GM12878 (cell line): ENCODE measurements around the gene TBC1D5. TPM values are rescaled to one million over a fixed set of nuclear protein-coding genes. Genes with fewer than 3 reads are reported as not detected.
A peak's percentile ranks its signal among the peaks of the same experiment; 100 is the strongest.

Experiments
- ATAC-seq: fragments of 200-7000 bp; cut with Tn5 transposase; 3 replicates; pipeline ENCODE4 v1.9.1; 2020; ENCODE audit warnings: mild to moderate bottlenecking, moderate library complexity
- BruUV-seq: library from RNA; stranded (reverse); fragments of 400-500 nt; replicated peaks from 2 replicates; lab custom pipeline; 2021; lab: Mats Ljungman, UMichigan
- CTCF ChIA-PET: fragments of 300-600 bp; sonication (Branson Sonifier 250); formaldehyde crosslinking; extraction: SDS; loops from one replicate; lab custom pipeline; 2021; ENCODE audit warnings: inconsistent platforms; lab: Yijun Ruan, JAX
- POLR2A ChIA-PET: fragments of 350-600 bp; formaldehyde crosslinking; extraction: SDS; loops from one replicate; lab custom pipeline; 2021; ENCODE audit warnings: inconsistent platforms; lab: Charles Lee
- RAD21 ChIA-PET: fragments of 300-600 bp; sonication (Branson Sonifier 250); formaldehyde crosslinking; loops from one replicate; lab custom pipeline; 2023; ENCODE audit warnings: antibody characterized with exemption; ENCODE audit not compliant: unreplicated experiment; lab: Charles Lee
- SMC1A ChIA-PET: fragments of 300-600 bp; sonication (Branson Sonifier 250); formaldehyde crosslinking; loops from one replicate; lab custom pipeline; 2023; ENCODE audit not compliant: unreplicated experiment, uncharacterized antibody; lab: Charles Lee
- DNase-seq: peaks from one replicate; pipeline ENCODE4 v3.0.0-alpha.2; 2011; ENCODE audit warnings: low read depth, low spot score
- FAIRE-seq: peaks from 3 replicates; lab custom pipeline; 2011; peaks lifted over from hg19 to GRCh38; lab: Jason Lieb, UNC
- H2AFZ ChIP-seq: 2 replicates; pipeline ENCODE4 v1.6.0; 2011; ENCODE audit warnings: low read depth, low read length, control low read depth; ENCODE audit not compliant: control insufficient read depth
- H3K27ac ChIP-seq: 2 replicates; pipeline ENCODE4 v1.5.1; 2011; ENCODE audit warnings: control low read depth; ENCODE audit not compliant: control insufficient read depth, insufficient read depth
- H3K27me3 ChIP-seq, 2 experiments: replicated peaks in 1 of 2; 2 replicates each; pipeline versions ENCODE4 v1.6.0 to v1.6.1; 2011; ENCODE audit warnings: low read length in 1 of 2; ENCODE audit not compliant: control insufficient read depth in 2 of 2, insufficient read depth in 2 of 2
- H3K36me3 ChIP-seq, 2 experiments: 2 replicates each; pipeline ENCODE4 v1.5.1; 2011; ENCODE audit warnings: low read length in 1 of 2; ENCODE audit not compliant: control insufficient read depth in 2 of 2, insufficient read depth in 2 of 2
- H3K4me1 ChIP-seq: 2 replicates; pipeline ENCODE4 v1.6.1; 2011; ENCODE audit warnings: mild to moderate bottlenecking, low read length, moderate library complexity, mixed read lengths; ENCODE audit not compliant: control insufficient read depth, insufficient read depth
- H3K4me2 ChIP-seq: 2 replicates; pipeline ENCODE4 v1.6.0; 2011; ENCODE audit warnings: control low read depth; ENCODE audit not compliant: control insufficient read depth, insufficient read depth
- H3K4me3 ChIP-seq: fragments of 200-600 bp; sonication (generic); 2 replicates; pipeline ENCODE4 v1.5.1; 2016
- H3K79me2 ChIP-seq: 2 replicates; pipeline ENCODE4 v1.6.0; 2011; ENCODE audit warnings: low read length; ENCODE audit not compliant: control insufficient read depth, insufficient read depth
- H3K9ac ChIP-seq: 2 replicates; pipeline ENCODE4 v1.8.0; 2011; ENCODE audit warnings: low read length, control low read depth, mixed read lengths; ENCODE audit not compliant: control insufficient read depth, insufficient read depth
- H3K9me3 ChIP-seq: replicated peaks from 3 replicates; pipeline ENCODE4 v1.5.1; 2011; ENCODE audit warnings: mild to moderate bottlenecking, low read length; ENCODE audit not compliant: control insufficient read depth, insufficient read depth
- H4K20me1 ChIP-seq: 2 replicates; pipeline ENCODE4 v1.6.0; 2011; ENCODE audit not compliant: control insufficient read depth, insufficient read depth
- ATF2 ChIP-seq: IDR thresholded peaks from 2 replicates; pipeline ENCODE4 v1.6.1; 2012; ENCODE audit warnings: low read length, inconsistent platforms
- CTCF ChIP-seq, 3 experiments: IDR thresholded peaks in 2 of 3; conservative IDR thresholded peaks in 1 of 3; 2 replicates each; pipeline ENCODE4 v1.5.1; 2011; ENCODE audit warnings: low read depth in 3 of 3, low read length in 3 of 3, mild to moderate bottlenecking in 3 of 3, control low read depth in 2 of 3, moderate library complexity in 2 of 3, inconsistent platforms in 1 of 3, mixed read lengths in 1 of 3; ENCODE audit not compliant: control insufficient read depth in 2 of 3, insufficient read depth in 1 of 3; ENCODE audit errors: extremely low read depth in 1 of 3
- E2F8 ChIP-seq: fragments of 450-650 bp; IDR thresholded peaks from 2 replicates; pipeline ENCODE4 v1.6.1; 2018; ENCODE audit warnings: mild to moderate bottlenecking, low read depth, moderate library complexity; ENCODE audit not compliant: partially characterized antibody
- KAT2A ChIP-seq: conservative IDR thresholded peaks from 2 replicates; pipeline ENCODE4 v1.6.1; 2011; ENCODE audit warnings: low read depth, low read length; ENCODE audit not compliant: control insufficient read depth
- NKRF ChIP-seq: fragments of 450-650 bp; conservative IDR thresholded peaks from 2 replicates; pipeline ENCODE4 v1.6.1; 2017; ENCODE audit warnings: mild to moderate bottlenecking, moderate library complexity
- POLR2AphosphoS5 ChIP-seq: IDR thresholded peaks from 2 replicates; pipeline ENCODE4 v1.6.1; 2011; ENCODE audit warnings: mild to moderate bottlenecking, low read length, inconsistent platforms
- POU2F2 ChIP-seq: IDR thresholded peaks from 3 replicates; pipeline ENCODE4 v1.6.1; 2011; ENCODE audit warnings: low read depth, mild to moderate bottlenecking, low read length, borderline replicate concordance
- RAD51 ChIP-seq: fragments of 450-650 bp; IDR thresholded peaks from 2 replicates; pipeline ENCODE4 v1.6.1; 2016; ENCODE audit warnings: moderate library complexity, mild to moderate bottlenecking, inconsistent platforms
- WGBS: methylation state at CpG from one replicate; pipeline ENCODE4 v1.1.6; 2016; ENCODE audit warnings: low lambda C conversion rate; ENCODE audit not compliant: insufficient replicate concordance, insufficient coverage; ENCODE audit errors: missing lambda C conversion rate; 5-methylcytosine and 5-hydroxymethylcytosine counted together
- in situ Hi-C: fragments of 300-500 bp; cut with MboI; formaldehyde crosslinking; loops from 9 replicates; pipeline ENCODE4 v1.14.3; 2018; ENCODE audit warnings: mixed read lengths
- intact Hi-C: fragments of 100-400 bp; cut with micrococcal nuclease; formaldehyde crosslinking; loops from one replicate; pipeline ENCODE4 v1.14.2; 2022; ENCODE audit not compliant: unreplicated experiment
- polyA plus RNA-seq, 11 experiments: library from polyadenylated mRNA; depleted of rRNA in 4 of 11; unstranded in 6 of 11; stranded (reverse) in 5 of 11; fragments of >200 nt; fragmentation: Nextera tagmentation in 4 of 11; fragmentation: Illumina TruSeq in 1 of 11; extraction: Ambion mirVana in 4 of 11; extraction: Trizol in 1 of 11; gene quantifications; 1 replicate in 1 of 11; 2 replicates in 10 of 11; pipeline versions ENCODE4 v1.2.1 to v1.2.3, GENCODE V29; 2011 to 2016; ENCODE audit warnings: inconsistent platforms in 2 of 11, missing spikeins in 2 of 11, low read depth in 1 of 11
- total RNA-seq, 4 experiments: library from RNA; depleted of rRNA in 3 of 4; stranded (reverse); fragments of >200 nt in 3 of 4; fragmentation: Illumina TruSeq in 1 of 4; extraction: Trizol in 1 of 4; gene quantifications; 2 replicates each; pipeline versions ENCODE4 v1.2.1 to v1.2.3, GENCODE V29; 2013 to 2021

TBC1D5 gene
- total and polyA plus RNA-seq, 10 of the 15 experiments (the other 5 are each of a cell fraction or from before 2014, with no cell fraction given): 5.5 to 61.0 (median 43.8) TPM

- TF ChIP-seq E2F8 (no peak), CTCF (IDR thresholded peaks at IDR 0.05 in 2 of 3, conservative IDR thresholded peaks at IDR 0.05 in 1 of 3; ENCODE audit: control insufficient read depth in 2 of 3, extremely low read depth in 1 of 3, insufficient read depth in 1 of 3, low read depth in 3 of 3, low read length in 3 of 3) (no peak), RAD51 (no peak)
- TF ChIP-seq, all 136 proteins: peak for 0
Measured at GRCh38 chr3:17738921-17739320, 3.5 kb downstream of the TBC1D5 start (continued).

- DNase-seq (no peak), FAIRE-seq (no peak), ATAC-seq (no peak)
- no TSS peak for BruUV-seq
- Histone ChIP-seq H4K20me1 (no peaks in the 10 kb centered on the region), H3K36me3 (peaks cover 0 to 4% of the 10 kb centered on the region in 2 experiments; a peak in 1 of 4 replicates), H3K79me2 (peaks cover 85% of the 10 kb centered on the region), H3K27ac (peak overlapping the region; percentile 46; the same call in 1 of the 2 replicates), H3K4me3 (peak overlapping the region; percentile 79), H2AFZ (no peak overlapping the region), H3K9ac (0 out of 2 replicates have a peak overlapping the region, but pooled peaks have one; percentile 86), H3K9me3 (no peaks in the 10 kb centered on the region; the same call in 2 of the 3 replicates), H3K4me2 (peak overlapping the region; percentile 73), H3K4me1 (no peaks in the 10 kb centered on the region), H3K27me3 (no peaks in the 10 kb centered on the region)
- WGBS: 80% methylated on average over 2 of the region's 2 CpGs
- CTCF ChIA-PET: interaction anchor here (0.6 to 1.6 kb wide), 6 partner anchors 65 to 520 kb away, joined by 3 to 5 read pairs (median 4); no protein-coding TSS in a partner anchor
- RAD21 ChIA-PET: interaction anchor here (0.6 to 1.3 kb wide), 4 partner anchors 10 to 93 kb away, joined by 3 to 5 read pairs (median 4); no protein-coding TSS in a partner anchor
- intact Hi-C loops: loop anchor here (5.0 kb wide), 1 partner anchor 91 kb away; no protein-coding TSS in a partner anchor
- POLR2A ChIA-PET: interaction anchor here (1.0 kb wide), 2 partner anchors 9 to 93 kb away, joined by 3 read pairs; no protein-coding TSS in a partner anchor
- SMC1A ChIA-PET: interaction anchor here (1.2 to 1.6 kb wide), 4 partner anchors 10 to 110 kb away, joined by 4 to 8 read pairs (median 4); no protein-coding TSS in a partner anchor
- in situ Hi-C loops: no loop called here
- no peak for TF ChIP-seq KAT2A
- TF ChIP-seq NKRF: no peak
- TF ChIP-seq POU2F2: no peak
- no peak for TF ChIP-seq ATF2
- no peak for TF ChIP-seq POLR2AphosphoS5
- TF ChIP-seq E2F8: no peak
Measured at GRCh38 chr3:17738219-17738618, 4.2 kb downstream of the TBC1D5 start.
